CD4-positive, alpha-beta T cell treated with Interleukin-4 for 4 hours (primary cell): ENCODE measurements around the gene ERCC2.
"Not testable (repeated sequence)": the region's sequence is repeated elsewhere in the genome, so short reads cannot be mapped to it uniquely, and the experiment has no call there.

Experiments used
- DNase-seq: peaks from one replicate; pipeline ENCODE4 v3.0.0-alpha.2; 2020

The ERCC2 gene

GRCh38 chr19:45370410-45371204 is at the start of gene ERCC2:
Gene ERCC2 (minus strand): TSS chr19:45370573. CDS start chr19:45370540, 33 bp downstream.
- peak; percentile 100 for DNase-seq

DNA sequence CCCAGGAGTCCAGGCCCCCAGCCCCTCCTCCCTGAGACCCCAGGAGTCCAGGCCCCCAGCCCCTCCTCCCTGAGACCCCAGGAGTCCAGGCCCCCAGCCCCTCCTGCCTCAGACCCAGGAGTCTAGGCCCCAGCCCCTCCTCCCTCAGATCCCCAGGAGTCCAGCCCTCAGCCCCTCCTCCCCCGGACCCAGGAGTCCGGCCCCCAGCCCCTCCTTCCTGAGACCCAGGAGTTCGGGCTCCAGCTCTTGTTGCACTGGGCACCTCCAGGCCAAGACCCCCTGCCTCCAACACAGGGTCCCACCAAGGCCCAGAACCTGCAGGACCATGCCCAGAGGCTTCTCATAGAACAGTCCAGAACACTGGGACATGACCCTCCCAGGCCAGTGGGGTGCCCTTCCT is 49.5 kb upstream of the ERCC2 start:
- DNase-seq: no peak

DNA sequence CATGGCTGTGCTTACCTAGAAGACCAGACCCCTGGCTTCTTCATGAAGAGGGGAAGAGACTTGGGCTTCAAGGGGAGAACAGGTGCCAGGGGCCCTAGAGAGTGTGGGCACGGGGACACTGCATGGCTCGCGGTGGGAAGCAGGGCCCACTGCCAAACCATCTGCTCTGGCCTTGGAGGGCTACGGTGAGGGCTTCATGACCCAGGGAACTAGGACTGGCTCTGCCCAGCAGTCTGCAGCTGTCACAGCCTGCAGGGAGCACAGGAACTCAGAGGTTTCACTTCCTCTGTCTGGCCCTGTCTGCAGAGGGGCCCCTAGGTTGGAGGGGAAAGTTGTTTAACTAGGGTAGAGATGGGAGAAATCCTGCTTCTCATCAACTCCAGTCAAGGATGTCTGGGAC is 49.0 kb upstream of the ERCC2 start:
- no peak for DNase-seq

- DNase-seq: no peak
Observed at GRCh38 chr19:45418802-45419201, 48.4 kb upstream of the ERCC2 start.

DNA sequence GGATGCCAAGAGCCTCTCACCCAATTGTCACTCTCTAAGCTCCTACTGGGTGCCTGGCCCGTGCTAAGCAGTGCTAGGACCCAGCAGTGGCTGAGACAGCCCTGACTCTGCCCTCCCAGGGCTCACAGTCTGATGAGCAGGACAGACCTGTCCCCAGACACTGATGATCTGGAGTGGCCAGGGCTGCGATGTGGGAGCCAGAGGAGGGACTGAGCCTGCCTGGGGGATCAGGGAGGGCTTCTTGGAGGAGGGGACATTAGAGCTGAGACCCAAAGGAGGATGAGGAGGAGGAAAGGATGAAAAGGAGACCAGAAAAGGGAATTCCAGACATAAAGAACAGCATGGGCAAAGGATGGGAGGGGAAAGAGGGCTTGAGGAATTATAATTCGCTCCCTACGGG is 46.8 kb upstream of the ERCC2 start:
- DNase-seq: no peak

DNA sequence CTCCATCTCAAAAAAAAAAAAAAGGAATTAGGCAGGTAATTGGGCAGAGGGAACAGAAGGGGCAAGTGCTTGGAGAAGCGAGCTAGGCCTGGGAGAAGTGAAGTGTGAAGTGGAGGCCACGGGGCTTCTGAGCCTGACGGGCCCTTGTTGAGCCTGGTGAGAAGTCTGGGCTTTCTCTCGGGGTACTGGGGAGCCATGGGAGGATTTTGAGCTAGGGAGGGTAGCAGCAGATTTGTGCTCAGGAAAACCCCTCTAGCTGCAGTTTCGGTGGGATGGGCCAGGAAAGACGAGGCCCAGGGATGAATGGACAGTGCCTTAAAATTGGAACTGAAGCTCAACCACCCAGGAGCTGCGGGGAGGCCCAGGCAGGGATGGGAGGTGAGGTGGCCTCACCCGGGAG is 44.1 kb upstream of the ERCC2 start:
- DNase-seq: no peak

GRCh38 chr19:45413497-45413896 is 43.1 kb upstream of the ERCC2 start:
- DNase-seq: no peak

GRCh38 chr19:45410330-45410729 is 40.0 kb upstream of the ERCC2 start:
- not testable (repeated sequence) for DNase-seq

- no peak for DNase-seq
Observed at GRCh38 chr19:45409557-45409920, 39.2 kb upstream of the ERCC2 start.

DNA sequence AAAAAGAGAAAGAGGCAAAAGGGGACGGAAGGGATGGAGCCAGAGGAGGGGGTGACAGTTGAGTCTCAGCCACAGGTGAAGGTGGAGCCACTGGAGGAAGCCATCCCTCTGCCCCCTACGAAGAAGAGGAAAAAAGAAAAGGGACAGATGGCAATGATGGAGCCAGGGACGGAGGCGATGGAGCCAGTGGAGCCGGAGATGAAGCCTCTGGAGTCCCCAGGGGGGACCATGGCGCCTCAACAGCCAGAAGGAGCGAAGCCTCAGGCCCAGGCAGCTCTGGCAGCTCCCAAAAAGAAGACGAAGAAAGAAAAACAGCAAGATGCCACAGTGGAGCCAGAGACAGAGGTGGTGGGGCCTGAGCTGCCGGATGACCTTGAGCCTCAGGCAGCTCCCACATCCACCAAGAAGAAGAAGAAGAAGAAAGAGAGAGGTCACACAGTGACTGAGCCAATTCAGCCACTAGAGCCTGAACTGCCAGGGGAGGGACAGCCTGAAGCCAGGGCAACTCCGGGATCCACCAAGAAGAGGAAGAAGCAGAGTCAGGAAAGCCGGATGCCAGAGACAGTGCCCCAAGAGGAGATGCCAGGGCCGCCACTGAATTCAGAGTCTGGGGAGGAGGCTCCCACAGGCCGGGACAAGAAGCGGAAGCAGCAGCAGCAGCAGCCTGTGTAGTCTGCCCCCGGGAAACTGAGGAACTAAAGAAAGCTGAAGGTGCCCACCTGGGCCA is 38.6 kb upstream of the ERCC2 start:
- DNase-seq: no peak

DNA sequence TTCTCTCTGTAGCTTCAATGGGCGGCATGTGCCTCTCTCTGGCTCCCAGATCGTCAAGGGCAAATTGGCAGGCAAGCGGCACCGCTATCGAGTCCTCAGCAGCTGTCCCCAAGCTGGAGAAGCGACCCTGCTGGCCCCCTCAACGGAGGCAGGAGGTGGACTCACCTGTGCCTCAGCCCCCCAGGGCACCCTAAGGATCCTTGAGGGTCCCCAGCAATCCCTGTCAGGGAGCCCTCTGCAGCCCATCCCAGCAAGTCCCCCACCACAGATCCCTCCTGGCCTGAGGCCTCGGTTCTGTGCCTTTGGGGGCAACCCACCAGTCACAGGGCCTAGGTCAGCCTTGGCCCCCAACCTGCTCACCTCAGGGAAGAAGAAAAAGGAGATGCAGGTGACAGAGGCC is 37.7 kb upstream of the ERCC2 start:
- no peak for DNase-seq

DNA sequence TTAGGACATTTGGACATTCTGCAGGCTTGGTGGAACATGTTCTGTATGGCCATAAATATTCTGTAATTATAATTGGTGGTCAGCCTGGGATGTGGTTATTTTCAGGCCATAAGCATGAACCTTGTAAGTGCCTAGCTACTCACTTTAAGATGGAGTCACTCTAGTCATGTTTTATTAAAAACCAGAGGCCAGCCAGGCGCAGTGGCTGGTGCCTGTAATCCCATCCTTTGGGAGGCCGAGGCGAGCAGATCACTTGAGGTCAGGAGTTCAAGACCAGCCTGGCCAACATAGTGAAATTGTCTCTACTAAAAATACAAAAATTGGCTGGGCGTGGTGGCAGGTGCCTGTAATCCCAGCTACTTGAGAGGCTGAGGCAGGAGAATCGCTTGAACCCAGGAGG is 37.2 kb upstream of the ERCC2 start:
- DNase-seq: not testable (repeated sequence)

DNA sequence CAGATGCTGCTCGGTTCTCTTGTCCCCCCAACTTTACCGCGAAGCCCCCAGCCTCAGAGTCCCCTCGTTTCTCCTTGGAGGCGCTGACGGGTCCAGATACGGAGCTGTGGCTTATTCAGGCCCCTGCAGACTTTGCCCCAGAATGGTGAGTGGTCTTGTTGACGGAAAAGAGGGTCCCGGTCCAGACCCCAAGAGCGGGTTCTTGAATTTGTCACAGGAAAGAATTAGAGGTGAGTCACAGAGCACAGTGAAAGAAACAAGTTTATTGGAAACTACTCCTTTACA is 36.7 kb upstream of the ERCC2 start:
- no peak for DNase-seq

- DNase-seq: peak; percentile 78
Observed at GRCh38 chr19:45406226-45407090, 36.1 kb upstream of the ERCC2 start, which contains the start of gene POLR1G. Gene POLR1G (plus strand): TSS chr19:45406644. CDS start chr19:45406697, 53 bp downstream.

- DNase-seq: peak; percentile 80
Observed at GRCh38 chr19:45405435-45406225, 35.3 kb upstream of the ERCC2 start.

DNA sequence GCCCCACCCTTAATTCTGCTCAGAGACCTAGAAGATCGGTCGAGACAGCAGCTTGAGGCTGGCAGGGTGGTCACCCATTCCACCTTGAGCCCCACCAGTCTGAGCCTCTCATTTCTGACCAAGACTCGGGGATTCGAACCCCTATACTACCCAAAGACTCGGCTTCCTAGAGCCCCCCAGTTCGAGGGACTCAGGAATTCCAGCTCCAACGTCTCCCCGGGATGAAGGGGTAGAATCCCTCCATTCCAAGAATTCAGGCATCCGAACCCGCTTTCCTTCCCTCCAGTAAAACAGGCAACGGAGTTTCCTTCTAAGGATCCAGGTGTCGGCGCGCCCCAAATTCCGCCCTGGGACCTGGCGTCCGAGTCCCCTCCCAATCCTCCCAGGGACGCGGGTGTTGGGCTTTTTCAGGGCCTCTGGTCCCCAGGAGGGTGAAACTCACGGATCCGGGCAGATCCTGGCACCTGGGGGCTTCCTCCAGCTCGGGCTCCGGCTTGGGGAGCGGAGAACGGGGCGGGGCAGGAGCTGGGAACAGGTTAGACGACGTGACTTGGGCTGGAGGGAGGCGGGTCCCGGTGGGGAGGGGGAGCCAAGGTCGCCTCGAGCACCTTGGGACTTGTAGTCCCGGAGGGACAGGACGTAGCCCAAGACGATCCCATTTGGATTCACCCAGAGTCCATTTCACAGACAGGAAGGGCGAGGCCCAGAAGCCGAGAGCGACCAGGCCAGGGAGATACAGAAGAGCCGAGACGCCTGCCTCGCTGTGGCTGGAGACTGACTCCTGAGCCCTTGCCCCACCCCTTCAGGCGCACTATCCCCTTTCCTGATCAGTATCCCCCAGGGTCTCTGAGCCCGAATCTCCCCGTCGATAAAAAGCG is 34.4 kb upstream of the ERCC2 start, which contains the start of gene PPP1R13L:
Gene PPP1R13L, minus strand, starts transcription at position 513 of the 878 bp plus-strand sequence. CDS start 6,751 bp downstream, outside the sequence.
- DNase-seq: peak; percentile 27

DNA sequence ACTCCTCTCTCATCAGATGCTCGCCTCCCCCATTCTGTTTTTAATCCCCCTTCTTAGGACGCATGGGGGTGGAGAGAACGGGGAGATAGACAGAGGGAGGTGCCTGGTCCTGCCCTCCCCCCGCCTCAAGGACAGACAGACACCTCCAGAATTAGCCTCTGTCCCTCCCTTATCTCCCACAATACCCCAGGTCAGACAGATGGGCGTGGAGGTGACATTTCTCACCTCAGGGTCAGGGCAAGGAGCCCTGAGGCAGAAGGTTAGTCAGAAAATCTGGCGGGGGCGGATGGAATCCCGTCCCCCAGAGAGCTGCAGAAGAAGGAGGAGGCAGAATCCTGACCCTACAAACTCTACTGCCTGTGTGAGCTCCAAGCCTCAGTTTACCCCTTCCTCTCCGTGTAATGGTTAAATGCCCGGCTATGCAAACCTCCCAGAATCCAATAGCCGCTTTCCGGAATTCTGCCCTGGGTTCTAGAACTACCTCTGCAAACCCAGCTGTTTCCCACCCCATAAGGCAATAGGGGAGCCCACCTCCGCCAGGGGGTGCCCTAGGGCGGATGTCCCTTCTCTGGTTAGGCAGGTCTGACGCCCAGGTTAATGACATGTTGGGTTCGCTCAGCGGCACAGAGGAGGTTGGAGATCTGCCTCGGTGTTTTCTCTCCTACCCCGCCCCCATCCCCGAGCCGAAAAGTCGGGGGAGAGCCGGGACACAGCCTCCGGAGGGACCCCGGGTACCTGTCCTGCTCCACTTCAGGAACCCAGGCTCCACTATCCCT is 33.6 kb upstream of the ERCC2 start:
- peak; percentile 54 for DNase-seq

- no peak for DNase-seq
Observed at GRCh38 chr19:45403272-45403671, 32.9 kb upstream of the ERCC2 start.

GRCh38 chr19:45402298-45403061 is 32.1 kb upstream of the ERCC2 start:
- no peak for DNase-seq

GRCh38 chr19:45401815-45402214 is 31.4 kb upstream of the ERCC2 start:
- DNase-seq: no peak
